Measurements from ENCODE around the gene CRTC1. TPM values are rescaled to one million over a fixed set of nuclear protein-coding genes. Genes with fewer than 3 reads are reported as not detected.

Gene CRTC1
- total RNA-seq (2014; rRNA removed; shearing (Covaris generic)): 7.3 and 7.5 TPM in 2 replicates

GRCh38 chr19:18683109-18683957 lies at the start of gene CRTC1:
Gene CRTC1 (plus strand): TSS chr19:18683680. CDS start chr19:18683703, 23 bp downstream.

GRCh38 chr19:18636969-18637629 lies 46.4 kb upstream of the CRTC1 start, which contains the start of gene KLHL26:
Gene KLHL26 (plus strand): TSS chr19:18637028. CDS start chr19:18637055, 27 bp downstream.

GRCh38 chr19:18790566-18791314 lies 107.3 kb downstream of the CRTC1 start, which contains the start of gene COMP:
Gene COMP (minus strand): TSS chr19:18791305. CDS start chr19:18791269, 36 bp downstream.

GRCh38 chr19:18831524-18832305 lies 148.2 kb downstream of the CRTC1 start, which contains the start of gene UPF1:
Gene UPF1 (plus strand): TSS chr19:18831959. CDS start chr19:18832210, 251 bp downstream.

Other genes starting within 250 kb of the CRTC1 start
- gene ISYNA1, start 245.5 kb upstream of the CRTC1 start, total RNA-seq (2014; rRNA removed; shearing (Covaris generic)): 26.3 and 35.8 TPM in 2 replicates
- 21.9 and 26.6 TPM in 2 replicates for gene ELL, start 161.6 kb upstream of the CRTC1 start, total RNA-seq (2014; rRNA removed; shearing (Covaris generic))
- gene FKBP8, start 140.1 kb upstream of the CRTC1 start, total RNA-seq (2014; rRNA removed; shearing (Covaris generic)): 270 and 281 TPM in 2 replicates
- gene KXD1, start 125.8 kb upstream of the CRTC1 start, total RNA-seq (2014; rRNA removed; shearing (Covaris generic)): 170 and 182 TPM in 2 replicates
- 1,318 and 1,387 TPM in 2 replicates for gene UBA52, start 111.8 kb upstream of the CRTC1 start, total RNA-seq (2014; rRNA removed; shearing (Covaris generic))
- 185 and 235 TPM in 2 replicates for gene REX1BD, start 94.9 kb upstream of the CRTC1 start, total RNA-seq (2014; rRNA removed; shearing (Covaris generic))
- 6.0 and 9.8 TPM in 2 replicates for gene CRLF1, start 76.9 kb upstream of the CRTC1 start, total RNA-seq (2014; rRNA removed; shearing (Covaris generic))
- 2.0 and 2.5 TPM in 2 replicates for gene TMEM59L, start 70.8 kb upstream of the CRTC1 start, total RNA-seq (2014; rRNA removed; shearing (Covaris generic))
- gene KLHL26, start 46.7 kb upstream of the CRTC1 start, total RNA-seq (2014; rRNA removed; shearing (Covaris generic)): 7.0 TPM in 2 replicates
- not detected in 2 replicates for gene COMP, start 107.6 kb downstream of the CRTC1 start, total RNA-seq (2014; rRNA removed; shearing (Covaris generic))
- gene UPF1, start 148.3 kb downstream of the CRTC1 start, total RNA-seq (2014; rRNA removed; shearing (Covaris generic)): 101 and 111 TPM in 2 replicates
- 16.5 and 18.2 TPM in 2 replicates for gene CERS1, start 212.5 kb downstream of the CRTC1 start, total RNA-seq (2014; rRNA removed; shearing (Covaris generic))
- gene COPE, start 235.7 kb downstream of the CRTC1 start, total RNA-seq (2014; rRNA removed; shearing (Covaris generic)): 423 and 437 TPM in 2 replicates
- 251 and 256 TPM in 2 replicates for gene DDX49, start 236.0 kb downstream of the CRTC1 start, total RNA-seq (2014; rRNA removed; shearing (Covaris generic))

Data from A375 (cell line).